ENCODE results near the gene EXD2.
"Not testable (repeated sequence)": the region's sequence is repeated elsewhere in the genome, so short reads cannot be mapped to it uniquely, and the experiment has no call there.

Gene EXD2

DNA sequence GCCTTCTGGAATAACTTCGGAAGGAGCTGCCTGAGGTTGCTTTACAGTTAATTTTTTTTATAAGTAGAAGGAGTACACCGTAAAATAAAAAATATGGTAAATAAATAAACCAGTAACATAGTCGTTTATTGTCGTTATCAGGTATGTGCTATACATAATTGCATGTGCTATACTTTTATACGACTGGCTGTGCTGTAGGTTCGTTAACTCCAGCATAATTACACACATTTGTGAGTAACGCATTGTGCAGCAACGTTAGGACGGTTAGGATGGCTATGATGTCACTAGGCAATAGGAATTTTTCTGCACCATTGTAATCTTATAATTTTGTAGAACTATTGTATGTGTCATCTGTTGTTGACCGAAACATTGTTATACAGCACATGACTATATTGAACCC is 8.5 kb downstream of the EXD2 start:
- DNase-seq (ENCODE audit: low read depth) = no peak

DNA sequence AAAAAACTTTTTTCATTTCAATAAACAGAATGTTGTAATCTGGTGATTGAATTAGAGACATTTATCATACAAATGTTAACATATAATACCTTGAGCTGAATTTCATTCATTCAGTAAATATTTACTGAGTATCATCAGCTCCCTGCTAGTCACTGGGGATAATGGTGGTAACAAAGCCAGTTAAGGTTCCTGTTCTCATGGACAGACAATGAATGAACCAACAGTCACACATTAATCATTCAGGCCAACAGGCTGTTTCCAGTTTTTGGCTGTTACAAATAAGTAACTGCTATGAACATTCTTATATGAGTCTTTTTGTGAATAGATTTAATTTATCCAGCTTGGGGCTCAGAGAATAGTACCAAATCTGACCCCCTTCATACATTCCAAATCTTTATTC is 13.5 kb downstream of the EXD2 start:
- no peak for DNase-seq (ENCODE audit: low read depth)

DNA sequence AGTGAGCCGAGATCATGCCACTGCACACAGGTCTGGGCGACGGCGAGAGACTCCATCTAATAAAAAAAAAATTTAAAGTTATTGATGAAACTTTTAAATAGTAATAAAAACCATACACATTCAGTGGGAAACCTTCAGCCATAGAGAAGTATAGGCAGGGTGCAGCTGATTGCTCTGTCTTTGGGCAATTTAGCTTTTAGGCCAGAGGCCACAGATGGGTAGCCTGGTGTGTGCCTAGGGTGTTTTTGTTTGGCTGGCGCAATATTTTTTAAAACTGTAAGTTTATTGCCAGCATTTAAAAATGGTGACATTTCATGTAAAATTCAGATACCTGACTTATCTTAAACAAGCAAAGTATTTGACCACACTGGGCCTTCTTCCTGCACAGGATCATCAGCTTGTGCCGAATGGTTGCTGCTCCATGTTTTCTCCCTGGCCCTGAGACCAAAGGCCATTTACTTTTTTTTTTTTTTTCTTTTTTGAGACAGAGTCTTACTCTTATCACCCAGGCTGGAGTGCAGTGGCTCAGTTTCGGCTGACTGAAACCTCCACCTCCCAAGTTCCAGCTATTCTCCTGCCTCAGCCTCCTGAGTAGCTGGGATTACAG is 16.2 kb downstream of the EXD2 start:
- DNase-seq (ENCODE audit: low read depth) = no peak

DNA sequence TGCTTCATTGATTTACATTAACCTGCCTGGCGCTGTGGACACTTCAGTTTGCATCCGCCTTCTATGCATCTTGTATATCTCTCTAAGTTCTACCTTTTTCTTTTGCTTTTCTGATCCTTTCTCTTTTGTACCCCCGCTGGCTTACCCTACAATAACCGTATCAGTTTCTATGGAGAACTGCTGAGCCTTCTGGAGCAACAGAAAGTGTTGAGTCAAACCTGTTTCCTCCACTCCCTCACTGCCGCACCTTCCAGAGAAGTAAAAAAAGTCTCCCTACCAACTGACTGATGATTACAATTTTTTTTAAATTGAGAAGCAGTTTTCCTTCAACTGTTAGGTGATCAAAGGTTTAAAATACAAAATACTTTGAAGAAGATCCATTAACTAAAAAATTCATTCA is 17.4 kb downstream of the EXD2 start:
- no peak for DNase-seq (ENCODE audit: low read depth)

DNA sequence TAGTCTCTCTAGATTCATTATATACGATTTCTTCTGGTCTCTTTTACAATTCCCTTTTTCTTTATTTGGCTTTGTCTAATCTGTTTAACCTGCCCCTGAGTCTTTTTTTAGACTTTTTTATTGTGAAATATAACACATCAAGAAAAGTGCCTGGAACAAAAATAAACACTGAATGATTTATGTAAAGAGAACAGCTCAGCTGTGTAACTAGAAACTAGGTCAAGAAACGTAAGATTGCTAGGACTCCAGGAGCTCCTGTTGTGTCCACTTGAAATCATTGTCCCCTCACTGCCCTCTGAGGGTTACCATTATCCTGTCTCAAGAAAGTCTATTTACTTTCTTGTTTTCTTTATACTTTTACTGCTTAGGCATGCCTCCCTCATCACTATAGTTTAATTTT is 23.1 kb downstream of the EXD2 start:
- DNase-seq (ENCODE audit: low read depth) = no peak

DNA sequence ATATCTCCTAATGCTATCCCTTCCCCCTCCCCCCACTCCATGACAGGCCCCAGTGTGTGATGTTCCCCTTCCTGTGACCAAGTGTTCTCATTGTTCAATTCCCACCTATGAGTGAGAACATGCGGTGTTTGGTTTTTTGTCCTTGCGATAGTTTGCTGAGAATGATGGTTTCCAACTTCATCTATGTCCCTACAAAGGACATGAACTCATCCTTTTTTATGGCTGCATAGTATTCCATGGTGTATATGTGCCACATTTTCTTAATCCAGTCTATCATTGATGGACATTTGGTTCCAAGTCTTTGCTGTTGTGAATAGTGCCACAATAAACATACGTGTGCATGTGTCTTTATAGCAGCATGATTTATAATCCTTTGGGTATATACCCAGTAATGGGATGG is 26.4 kb downstream of the EXD2 start:
- DNase-seq (ENCODE audit: low read depth) = not testable (repeated sequence)

DNA sequence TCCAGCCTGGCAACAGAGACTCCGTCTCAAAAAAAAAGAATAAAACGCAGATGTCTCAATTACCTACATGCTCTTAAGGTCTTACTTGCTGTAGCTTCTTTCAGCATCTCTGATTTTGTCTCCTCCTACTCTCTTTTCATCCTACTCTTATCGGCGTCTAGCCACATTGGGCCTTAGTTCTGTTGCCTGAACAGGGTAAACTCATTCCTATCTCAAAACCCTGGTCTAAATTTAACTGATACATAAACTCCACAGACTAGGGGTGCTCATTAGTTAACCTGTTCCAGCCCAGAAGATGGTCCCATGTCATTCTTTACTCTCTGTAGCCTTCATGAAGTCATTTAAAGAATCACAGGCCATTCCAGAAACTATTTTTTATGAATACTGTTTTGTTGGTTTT is 33.6 kb downstream of the EXD2 start:
- DNase-seq (ENCODE audit: low read depth) = no peak

DNA sequence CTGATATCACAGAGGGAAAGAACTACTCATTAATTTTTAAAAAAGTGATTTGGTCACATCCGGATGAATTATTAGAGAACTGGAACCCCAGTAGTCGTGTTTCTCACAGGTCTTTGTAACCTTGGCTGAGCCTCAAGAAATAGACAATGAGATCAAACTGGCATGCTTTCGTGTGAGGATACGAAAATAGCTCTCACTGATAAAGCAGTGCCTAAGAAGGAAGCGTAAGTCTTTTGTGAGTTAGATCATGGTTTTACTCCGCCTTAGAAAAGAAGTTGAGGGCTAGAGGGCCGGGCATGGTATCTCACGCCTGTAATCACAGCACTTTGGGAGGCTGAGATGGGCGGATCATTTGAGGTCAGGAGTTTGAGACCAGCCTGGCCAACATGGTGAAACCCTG is 34.9 kb downstream of the EXD2 start:
- no peak for DNase-seq (ENCODE audit: low read depth)

DNA sequence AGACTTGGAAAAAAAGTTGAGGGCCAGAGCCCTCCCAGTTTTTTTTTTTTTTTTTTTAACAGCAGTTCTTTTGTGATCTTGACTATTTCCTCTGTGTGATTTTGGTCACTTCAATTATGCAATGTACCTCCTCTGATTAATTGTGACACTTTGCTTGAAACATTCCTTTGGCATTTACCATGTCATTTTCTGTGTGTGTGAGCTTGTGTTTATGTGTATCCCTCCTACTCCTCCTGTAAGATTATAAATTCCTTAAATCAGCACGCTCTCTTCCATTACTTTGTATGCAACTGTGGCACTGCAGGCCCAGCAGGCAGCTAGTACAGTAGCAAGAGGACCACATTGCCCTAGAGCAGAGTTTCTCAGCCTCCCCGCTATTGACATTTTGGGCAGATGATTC is 35.4 kb downstream of the EXD2 start:
- DNase-seq (ENCODE audit: low read depth) = no peak

DNA sequence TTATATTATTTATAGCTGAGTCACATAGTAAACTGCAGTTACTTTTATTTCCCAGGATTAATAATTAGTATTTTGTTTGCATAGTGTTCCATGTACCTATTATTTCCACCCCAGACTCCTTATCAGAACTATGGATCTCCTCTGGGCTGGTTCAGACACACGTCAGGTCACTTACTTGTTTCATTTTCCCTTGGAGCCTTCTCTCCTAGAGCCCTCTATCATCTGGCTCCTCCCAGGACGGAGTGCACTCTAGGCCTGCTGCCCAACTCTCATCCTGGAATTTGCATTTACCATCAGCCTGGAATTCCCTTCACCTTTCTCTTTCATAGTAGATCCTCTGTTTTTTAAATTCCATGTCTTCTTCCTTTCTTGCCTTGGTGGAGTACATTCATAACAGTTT is 40.2 kb downstream of the EXD2 start:
- DNase-seq (ENCODE audit: low read depth) = no peak

DNA sequence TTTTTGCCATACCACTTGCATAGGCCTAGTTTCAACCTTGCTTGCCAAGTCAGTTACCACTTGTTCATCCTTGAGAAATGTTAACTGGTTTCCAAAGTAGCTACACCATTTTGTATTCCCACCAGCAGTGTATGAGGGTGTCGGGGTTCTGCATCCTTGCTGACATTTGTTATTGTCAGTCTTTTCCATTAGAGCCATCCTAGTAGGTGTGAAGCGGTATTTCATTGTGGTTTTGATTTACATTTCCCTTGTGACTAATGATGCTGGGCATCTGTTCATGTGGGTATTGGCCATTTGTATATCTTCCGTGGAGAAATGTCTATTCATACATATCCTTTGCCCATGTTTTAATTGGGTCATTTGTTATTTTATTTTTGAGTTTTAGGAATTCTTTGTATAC is 41.1 kb downstream of the EXD2 start:
- no peak for DNase-seq (ENCODE audit: low read depth)

DNA sequence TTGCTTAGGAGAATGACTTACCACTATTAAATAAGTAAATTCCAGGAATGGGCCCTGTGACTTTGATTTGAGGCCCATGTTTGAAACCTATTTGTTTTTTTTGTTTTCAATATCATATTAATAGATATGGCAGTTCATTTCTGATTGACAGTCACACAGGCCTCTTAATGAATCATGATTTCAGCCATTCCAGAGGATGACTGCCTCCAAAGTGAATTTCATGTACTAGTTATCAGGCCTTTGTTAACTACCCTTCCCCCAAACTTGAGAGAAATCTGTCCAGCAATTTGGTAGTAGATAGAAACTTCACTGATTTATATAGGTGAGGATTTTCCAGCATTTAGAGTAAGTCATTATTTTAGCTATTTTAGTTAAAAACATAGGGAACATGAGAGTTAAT is 42.8 kb downstream of the EXD2 start:
- DNase-seq (ENCODE audit: low read depth) = no peak

DNA sequence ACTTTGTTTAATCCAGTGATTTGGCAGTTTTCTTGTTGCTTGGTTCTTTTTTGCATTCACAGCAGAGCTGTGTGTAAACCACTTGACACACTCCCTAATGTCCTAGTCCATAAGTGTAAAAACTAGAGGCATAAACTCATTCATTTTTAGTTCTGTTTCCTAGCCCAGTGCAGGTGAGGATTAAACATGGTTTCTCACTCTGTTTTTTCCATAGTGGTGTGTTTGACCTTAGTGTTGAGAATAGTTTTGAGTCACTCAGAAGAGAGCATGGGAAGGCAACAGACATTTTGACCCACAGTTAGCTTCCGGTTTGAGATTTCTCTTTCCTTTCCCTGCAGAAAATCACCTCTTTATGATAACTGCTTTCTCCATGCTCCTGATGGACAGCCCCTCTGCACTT is 44.4 kb downstream of the EXD2 start:
- no peak for DNase-seq (ENCODE audit: low read depth)

DNA sequence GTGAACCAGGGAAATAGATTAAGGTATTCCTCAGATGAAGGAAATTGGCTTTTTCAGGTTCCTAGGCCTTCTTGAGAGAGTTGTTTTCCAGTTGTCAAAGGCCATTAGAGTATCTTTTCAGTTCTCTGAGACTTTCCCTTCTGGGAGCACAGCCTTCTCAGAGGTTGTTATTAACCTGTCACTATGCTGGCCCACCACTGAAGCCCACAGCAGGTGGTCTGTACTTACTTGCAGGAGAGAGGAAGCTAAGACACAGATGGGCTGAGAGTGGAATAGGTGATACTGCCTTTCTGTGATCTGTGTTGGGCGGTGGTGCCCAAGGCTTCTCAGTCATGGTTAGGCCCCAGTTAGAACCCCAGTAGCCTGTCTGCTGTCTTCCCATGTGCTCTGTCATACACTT is 45.8 kb downstream of the EXD2 start:
- DNase-seq (ENCODE audit: low read depth) = no peak

DNA sequence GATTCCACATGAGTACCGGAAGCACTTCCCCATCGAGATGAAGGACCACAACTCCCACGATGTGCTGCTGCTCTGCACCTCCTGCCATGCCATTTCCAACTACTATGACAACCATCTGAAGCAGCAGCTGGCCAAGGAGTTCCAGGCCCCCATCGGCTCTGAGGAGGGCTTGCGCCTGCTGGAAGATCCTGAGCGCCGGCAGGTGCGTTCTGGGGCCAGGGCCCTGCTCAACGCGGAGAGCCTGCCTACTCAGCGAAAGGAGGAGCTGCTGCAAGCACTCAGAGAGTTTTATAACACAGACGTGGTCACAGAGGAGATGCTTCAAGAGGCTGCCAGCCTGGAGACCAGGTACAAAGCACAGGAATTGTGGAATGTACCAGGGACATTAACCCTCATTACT is 46.3 kb downstream of the EXD2 start:
- no peak for DNase-seq (ENCODE audit: low read depth)

DNA sequence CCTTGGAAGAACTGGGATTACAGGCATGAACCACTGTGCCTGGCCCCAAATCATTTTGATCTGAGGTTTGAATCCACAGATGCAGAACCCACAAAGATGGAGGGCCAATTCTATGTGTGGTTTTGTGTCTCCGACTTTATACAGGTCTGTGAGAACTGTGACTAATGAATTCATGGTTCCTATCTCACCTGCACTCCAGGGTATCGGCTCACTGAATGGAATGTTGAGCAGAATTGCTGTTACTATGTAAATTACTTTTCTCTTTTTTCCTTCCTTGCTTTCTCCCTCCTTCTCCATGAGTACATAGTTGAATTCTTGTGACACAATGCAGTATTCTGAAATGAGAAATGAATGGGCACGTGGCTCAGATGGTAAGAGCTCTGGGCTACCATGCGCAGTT is 47.6 kb downstream of the EXD2 start:
- no peak for DNase-seq (ENCODE audit: low read depth)

DNA sequence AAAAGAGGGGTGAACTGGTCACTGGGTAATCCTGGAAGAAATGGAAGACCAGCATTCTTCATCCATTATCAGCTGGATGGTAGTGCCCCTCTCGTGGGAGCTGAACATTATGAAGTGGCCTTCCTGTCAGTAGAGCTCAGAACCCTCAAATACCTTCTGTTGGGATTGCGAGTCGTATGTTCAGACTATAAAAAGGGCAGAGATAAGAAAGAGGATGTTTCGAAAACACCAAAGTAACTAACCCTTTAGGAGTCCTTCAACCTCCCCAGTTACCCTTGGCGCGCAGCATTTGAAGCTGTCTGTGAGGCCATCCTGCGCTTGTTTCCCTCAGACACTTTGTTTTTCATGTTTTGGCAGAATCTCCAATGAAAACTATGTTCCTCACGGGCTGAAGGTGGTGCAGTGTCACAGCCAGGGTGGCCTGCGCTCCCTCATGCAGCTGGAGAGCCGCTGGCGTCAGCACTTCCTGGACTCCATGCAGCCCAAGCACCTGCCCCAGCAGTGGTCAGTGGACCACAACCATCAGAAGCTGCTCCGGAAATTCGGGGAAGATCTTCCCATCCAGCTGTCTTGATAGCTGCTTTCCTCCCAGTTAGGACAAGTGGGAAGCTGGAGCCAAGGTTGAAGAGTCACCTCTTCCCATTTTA is 49.4 kb downstream of the EXD2 start:
- DNase-seq (ENCODE audit: low read depth) = no peak

DNA sequence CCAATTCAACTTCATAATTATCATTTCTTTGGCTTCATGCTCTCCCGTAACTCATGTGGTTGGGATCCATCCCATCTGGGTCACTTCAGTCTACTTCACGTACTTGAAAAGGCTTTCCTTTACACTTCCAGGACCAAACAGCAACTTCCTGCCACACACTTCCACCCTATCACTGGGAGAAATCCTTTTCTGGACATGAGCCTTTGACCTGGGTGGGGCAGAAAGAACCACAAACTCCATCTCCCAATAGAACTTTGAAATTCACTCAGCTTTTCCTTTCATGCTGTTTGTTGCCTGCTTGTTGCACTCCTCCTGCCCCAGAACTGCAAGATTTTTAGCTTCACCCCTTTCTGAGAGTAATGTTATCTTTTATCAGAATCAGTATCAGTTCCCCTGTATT is 50.3 kb downstream of the EXD2 start:
- no peak for DNase-seq (ENCODE audit: low read depth)

DNA sequence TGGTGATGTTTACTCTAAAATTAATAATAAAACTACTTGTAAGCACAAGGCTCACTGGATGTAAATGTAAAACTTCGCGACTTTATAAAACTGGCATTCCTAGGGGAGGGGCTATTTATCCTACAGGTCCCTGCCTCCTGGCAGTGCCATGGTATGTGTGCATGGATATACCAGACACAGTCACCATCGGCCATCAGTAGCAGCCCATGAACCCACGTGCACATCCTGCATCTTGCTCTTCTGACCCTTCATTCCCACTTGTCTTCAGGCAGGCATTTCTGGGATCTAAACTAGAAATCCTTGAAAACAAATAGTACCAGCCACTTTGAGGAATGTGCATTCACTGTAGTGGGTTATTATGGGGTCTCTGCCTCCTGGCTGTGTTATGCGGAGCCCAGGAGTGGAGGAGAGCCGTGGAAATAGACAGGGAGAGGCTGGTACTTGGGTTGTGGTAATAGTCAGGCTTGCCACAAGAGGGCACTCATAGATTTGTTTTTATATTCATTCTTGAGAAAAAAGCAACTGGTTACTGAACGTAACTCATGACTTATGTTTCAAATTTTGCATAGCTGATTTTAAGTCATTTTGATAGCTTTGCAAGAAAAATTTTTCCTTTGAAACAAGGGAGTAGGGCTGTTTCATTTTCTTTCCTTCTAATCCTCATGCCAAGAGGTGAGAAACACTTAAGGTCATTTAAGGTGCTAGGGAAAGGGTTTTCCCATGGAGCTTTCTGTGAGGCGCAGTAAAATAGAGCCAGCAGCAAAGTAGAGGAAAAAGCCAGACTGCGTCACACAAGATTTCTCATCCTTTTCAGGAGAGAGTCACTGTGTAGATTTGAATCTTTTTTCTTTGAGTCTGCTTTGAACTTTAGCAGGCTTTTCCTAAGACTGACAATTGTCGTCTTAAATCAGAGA is 51.3 kb downstream of the EXD2 start:
- peak; percentile 24 for DNase-seq (ENCODE audit: low read depth)

DNA sequence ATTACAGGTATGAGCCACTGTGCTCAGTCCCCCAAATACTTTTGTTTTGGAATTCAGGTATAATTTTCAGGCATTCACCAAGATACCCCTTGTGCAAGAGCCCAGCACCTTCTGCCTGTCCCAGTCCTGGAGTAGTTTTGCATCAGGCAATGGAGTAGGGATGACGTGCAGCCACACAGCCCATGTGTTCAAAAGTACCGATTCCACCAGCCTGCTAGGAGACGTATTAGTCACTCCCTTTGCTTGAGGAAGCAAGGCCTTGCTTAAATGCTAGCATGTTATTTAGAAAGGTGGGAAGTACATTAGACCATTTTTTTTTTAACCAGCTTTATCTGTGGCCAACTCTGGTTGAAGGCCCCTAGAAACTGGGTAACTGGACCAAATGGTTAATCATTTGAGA is 53.6 kb downstream of the EXD2 start:
- no peak for DNase-seq (ENCODE audit: low read depth)

DNA sequence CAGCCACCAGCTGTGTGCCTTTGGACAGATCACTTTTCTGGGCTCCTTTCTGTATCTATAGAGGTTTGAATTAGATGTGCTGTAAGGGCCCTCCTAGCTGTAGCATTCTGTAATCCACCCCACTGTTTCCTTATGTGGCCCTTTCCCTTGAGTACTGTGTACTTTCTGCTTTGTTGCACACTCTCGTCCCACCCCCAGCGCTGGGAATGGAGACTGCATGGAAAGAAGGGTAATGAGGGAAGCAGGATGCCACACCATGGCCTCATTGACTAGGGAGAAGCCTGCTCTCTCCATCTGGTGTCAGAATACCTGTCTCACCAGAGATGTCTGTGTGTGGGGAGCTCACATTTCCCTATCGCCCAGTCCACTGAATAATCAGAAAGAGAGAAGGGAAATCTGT is 55.0 kb downstream of the EXD2 start:
- no peak for DNase-seq (ENCODE audit: low read depth)

DNA sequence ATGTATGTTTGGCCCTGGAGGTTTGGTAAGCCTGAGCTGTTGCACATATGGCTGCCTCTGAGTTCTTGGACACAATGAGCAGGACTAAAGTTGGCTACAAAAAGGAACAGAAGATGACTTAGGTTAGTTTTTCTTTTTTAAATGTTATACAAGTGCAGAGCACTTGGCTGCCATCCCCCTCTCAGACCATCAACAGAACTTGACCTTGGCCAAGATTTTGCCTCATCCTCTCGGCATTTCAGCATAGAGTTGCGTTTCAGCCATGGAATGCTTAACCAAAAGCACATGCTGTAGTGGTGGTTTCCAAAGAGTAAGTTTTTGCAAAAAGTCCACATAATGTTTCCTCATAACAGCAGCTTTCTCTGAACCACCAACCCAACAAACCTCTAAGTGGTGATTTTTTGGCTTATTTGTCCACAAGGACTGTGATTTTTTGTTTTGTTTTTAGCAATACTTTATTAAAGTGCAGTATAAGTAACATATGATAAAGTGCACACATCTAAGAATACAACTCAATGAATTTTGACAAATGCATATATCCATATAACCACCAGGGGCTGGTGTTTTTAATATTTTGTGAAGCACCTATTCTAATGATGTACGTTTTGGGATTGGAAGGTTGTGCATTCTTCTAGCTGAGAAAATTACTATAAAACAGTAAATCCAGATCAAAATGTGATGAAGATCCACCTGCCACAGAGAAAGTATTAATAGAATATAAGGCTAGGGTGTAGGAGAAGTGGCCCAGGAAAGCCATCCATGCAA is 56.6 kb downstream of the EXD2 start:
- no peak for DNase-seq (ENCODE audit: low read depth)

DNA sequence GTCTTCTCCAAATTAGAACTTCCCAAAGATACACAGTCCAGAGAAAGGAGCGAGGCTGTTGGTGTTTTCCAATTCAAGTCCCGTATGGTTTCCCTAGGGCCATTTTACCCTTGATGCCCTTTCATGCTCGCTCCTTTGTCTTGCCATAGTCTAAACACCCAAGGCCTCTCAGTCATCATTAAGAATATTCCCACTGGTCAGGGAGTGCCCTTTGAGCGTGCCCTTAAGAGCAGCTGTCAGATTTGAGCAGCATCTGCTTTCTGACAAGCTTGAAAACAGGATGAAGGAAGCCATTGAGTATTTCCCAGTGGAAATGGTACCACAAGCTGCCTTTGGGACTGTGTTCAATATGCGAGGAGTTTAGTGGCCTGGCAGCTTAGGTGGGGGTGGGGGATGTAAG is 58.3 kb downstream of the EXD2 start:
- DNase-seq (ENCODE audit: low read depth) = no peak

Measured in stimulated activated CD8-positive, alpha-beta memory T cell treated with anti-CD3 and anti-CD28 coated beads, Interleukin-12 subunit alpha, Interleukin-12 subunit beta, amount 100 ng/mL, for 1 hour (primary cell).